Measurements from ENCODE around the gene CLDN15.

GRCh38 chr7:101250324-101250723 is 12.7 kb upstream of the CLDN15 start:
- TF ChIP-seq CTCF (IDR thresholded peaks at IDR 0.05) (no peak), PRDM15 (CRISPR knock-in tag; IDR thresholded peaks at IDR 0.05) (no peak)

Data from WTC11 (cell line).